GM12891 (cell line): ENCODE data around the gene SLC2A4RG.

Experiments used
- POLR2A ChIP-seq: IDR thresholded peaks from 2 replicates; pipeline ENCODE4 v1.6.1; 2011; ENCODE audit warnings: low read depth, low read length, control low read depth
- POLR2AphosphoS5 ChIP-seq: IDR thresholded peaks from 2 replicates; pipeline ENCODE4 v1.6.1; 2011; ENCODE audit warnings: low read depth, low read length, control low read depth

GRCh38 chr20:63704749-63705117 lies 34.8 kb upstream of the SLC2A4RG start:
- TF ChIP-seq POLR2AphosphoS5 (no peak), POLR2A (no peak)
